PFSK-1 (cell line): ENCODE measurements around the gene PPP1R9A.

Experiments
- FOXP2 ChIP-seq: optimal IDR thresholded peaks from 2 replicates; pipeline ENCODE3; 2011; ENCODE audit warnings: borderline replicate concordance, control low read depth, inconsistent platforms; ENCODE audit not compliant: insufficient read depth; ENCODE audit errors: extremely low read length, extremely low read depth
- POLR2AphosphoS5 ChIP-seq: IDR thresholded peaks from 2 replicates; pipeline ENCODE4 v1.6.1; 2012; ENCODE audit warnings: low read depth, mild to moderate bottlenecking, control low read depth, low read length, moderate library complexity
- SIN3A ChIP-seq: IDR thresholded peaks from 2 replicates; pipeline ENCODE4 v1.6.1; 2012; ENCODE audit warnings: mild to moderate bottlenecking, low read length, moderate library complexity, borderline replicate concordance; ENCODE audit not compliant: insufficient read depth
- TAF1 ChIP-seq: IDR thresholded peaks from 2 replicates; pipeline ENCODE4 v1.6.1; 2012; ENCODE audit warnings: low read length, control low read depth, borderline replicate concordance; ENCODE audit not compliant: insufficient read depth
- TF ChIP-seq, protein P1 (sequence below), 2 experiments: IDR thresholded peaks; 2 replicates each; pipeline versions ENCODE4 v1.6.1 to v1.8.0; 2011 to 2012; ENCODE audit warnings: low read depth in 2 of 2, low read length in 2 of 2, control low read depth in 1 of 2, inconsistent platforms in 1 of 2, mild to moderate bottlenecking in 1 of 2, moderate library complexity in 1 of 2; ENCODE audit not compliant: insufficient read depth in 1 of 2

Gene PPP1R9A

DNA sequence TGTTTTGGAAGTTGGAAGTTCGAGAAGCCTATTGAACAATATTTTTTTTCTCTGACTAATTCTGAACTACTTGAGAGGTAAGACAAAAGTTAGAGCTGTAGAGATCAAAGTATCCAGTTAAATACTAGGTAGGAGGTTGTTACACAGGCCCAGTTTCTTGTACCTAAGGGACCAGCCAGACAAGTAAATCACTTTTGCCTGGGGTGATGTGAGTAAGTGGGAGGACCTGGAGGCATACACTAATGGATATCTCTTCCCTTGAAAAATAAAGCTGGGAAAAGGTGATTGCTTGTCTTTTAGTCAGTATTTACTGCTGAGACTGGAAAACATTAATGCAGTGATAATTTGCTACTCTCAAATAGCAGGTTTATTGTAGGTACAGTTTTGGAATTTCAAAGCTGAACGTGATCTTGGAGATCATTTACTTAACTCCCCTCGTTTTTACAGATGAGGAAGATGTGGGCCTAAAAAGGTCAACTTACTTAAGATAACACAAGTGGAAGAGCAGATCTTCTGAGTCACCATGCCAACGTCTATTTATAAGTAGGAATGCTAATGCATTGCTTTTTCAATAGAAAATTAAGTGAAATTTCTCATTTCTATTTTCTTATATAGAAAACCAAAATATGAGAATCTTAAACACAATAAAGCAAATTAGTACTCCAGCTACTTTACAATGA is 181.3 kb downstream of the PPP1R9A start:
- no peak for TF ChIP-seq TAF1

DNA sequence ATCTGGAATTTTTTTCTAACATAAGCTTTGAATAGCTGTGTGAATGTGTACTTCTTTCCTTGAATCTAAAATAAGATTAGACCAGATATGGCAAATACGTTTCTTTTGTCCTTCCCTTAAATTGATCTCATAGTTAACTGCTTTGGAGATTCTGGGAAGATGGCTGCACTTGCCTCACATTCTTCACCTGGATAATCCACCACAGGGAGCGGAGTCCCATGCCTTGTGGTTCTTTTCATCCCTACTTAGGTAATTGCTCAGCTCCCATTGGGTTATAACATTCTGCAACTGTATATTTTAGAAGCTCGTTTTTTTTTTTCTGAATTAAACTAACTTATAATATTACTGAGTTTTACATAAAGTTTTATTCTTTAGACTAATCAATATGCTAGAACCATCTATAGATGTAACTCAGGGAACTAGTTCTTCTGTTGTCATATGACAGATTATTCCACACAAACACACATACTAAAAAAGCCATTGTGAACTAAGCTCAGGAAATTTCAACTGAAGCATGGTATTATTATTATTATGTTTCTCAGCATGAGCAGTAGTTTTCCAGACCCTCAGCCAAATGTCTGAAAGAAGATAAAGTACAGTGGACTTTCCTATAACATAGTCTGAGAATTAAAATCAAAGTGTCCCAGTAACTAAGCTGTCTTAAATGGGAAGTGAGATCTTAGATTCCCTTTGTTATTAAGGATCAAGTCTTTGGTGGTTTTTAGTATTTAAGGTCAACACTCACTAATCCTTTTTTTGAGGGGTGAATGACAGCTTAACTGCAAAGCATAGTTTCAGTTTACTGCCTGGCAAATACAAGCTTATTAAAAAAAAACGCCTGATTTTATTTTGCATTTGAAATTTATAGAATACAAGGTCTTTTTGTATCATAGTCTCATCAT is 182.3 kb downstream of the PPP1R9A start:
- TF ChIP-seq, protein P1, sequence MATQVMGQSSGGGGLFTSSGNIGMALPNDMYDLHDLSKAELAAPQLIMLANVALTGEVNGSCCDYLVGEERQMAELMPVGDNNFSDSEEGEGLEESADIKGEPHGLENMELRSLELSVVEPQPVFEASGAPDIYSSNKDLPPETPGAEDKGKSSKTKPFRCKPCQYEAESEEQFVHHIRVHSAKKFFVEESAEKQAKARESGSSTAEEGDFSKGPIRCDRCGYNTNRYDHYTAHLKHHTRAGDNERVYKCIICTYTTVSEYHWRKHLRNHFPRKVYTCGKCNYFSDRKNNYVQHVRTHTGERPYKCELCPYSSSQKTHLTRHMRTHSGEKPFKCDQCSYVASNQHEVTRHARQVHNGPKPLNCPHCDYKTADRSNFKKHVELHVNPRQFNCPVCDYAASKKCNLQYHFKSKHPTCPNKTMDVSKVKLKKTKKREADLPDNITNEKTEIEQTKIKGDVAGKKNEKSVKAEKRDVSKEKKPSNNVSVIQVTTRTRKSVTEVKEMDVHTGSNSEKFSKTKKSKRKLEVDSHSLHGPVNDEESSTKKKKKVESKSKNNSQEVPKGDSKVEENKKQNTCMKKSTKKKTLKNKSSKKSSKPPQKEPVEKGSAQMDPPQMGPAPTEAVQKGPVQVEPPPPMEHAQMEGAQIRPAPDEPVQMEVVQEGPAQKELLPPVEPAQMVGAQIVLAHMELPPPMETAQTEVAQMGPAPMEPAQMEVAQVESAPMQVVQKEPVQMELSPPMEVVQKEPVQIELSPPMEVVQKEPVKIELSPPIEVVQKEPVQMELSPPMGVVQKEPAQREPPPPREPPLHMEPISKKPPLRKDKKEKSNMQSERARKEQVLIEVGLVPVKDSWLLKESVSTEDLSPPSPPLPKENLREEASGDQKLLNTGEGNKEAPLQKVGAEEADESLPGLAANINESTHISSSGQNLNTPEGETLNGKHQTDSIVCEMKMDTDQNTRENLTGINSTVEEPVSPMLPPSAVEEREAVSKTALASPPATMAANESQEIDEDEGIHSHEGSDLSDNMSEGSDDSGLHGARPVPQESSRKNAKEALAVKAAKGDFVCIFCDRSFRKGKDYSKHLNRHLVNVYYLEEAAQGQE (IDR thresholded peaks at IDR 0.05; ENCODE audit: insufficient read depth in 1 of 2, low read depth in 2 of 2, low read length in 2 of 2): no peak
- TF ChIP-seq TAF1 (no peak), FOXP2 (no peak), SIN3A (no peak), POLR2AphosphoS5 (no peak)

DNA sequence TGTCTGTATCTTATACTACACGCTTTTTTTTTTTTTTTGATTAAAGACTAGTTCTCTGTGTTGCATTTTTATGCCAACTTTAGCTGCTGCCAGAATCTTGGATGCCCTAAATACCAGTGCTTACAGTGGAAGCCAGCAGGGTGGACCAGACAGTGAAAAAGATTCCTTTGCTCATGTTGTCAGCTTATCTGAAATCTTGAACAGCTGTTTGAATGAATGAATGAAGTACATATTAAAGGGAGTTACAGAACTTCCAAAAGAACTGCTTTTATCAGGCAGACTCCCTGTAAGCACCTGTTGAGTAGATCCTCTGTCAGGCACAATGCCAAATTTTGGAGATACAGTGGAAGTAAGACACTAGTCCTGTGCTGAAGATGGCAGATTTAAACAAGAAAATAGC is 184.9 kb downstream of the PPP1R9A start:
- no peak for TF ChIP-seq FOXP2
- TF ChIP-seq, protein P1 (IDR thresholded peaks at IDR 0.05; ENCODE audit: insufficient read depth in 1 of 2, low read depth in 2 of 2, low read length in 2 of 2): no peak

DNA sequence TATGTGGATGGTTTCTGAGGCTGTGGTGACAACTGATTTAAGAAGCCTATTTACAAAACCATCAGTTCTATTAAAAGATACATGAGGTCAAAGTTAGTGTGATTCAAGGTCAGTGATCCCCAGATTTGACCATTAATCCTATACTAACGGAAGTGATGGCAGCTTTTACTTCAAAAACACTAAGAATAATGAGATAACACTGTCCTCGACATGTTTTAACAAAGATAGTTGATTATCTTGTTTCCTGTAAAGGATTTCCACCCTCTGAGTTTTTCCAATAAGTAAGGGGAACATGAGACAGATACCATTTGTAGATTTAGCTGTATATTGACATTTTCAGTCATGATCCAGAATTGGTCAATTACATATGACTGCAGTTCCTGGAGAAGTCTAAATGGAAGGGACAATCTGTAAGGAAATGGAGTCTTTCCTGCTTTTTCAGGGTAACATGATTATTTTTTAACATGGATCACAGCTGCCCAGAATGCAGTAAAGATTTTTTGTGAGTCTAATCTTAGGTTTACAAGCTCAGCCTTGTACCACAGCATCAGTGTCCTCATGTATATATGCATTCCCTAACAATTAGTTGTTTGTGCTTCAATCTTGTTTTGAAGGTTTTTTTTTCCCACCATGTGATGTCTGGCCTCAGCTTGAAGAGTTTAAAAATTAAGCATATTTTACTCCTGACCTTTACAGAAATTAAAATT is 188.0 kb downstream of the PPP1R9A start:
- TF ChIP-seq FOXP2 (no peak), TAF1 (no peak), SIN3A (no peak), POLR2AphosphoS5 (no peak)
- TF ChIP-seq, protein P1 (IDR thresholded peaks at IDR 0.05; ENCODE audit: insufficient read depth in 1 of 2, low read depth in 2 of 2, low read length in 2 of 2): no peak

DNA sequence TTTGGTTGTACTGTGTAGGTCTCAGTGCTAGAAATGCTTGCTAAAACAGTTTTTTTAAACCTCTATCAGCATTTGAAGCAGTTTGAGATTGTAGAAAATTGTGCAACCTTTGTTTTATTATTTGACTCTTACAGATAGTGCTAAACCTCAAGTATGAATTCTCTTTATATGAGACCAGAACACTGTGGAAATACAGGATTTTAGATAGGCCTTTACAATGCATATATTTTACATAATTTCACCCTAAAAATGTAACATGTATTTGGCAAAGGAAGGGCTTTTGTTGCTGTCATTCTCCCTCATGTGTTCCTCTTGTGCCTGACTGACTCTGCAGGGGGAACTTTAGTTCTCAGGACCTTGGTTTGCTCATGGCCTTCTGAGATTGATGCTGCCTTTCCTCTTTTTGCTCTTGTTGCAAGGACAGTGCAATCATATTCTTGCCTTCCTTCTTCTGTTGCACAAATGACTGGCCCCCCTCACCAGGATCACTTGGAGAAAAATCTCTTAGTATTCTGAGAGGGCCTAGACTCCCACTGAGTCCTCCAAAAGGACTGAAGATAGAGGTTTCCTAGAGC is 188.7 kb downstream of the PPP1R9A start:
- no peak for TF ChIP-seq SIN3A
- TF ChIP-seq FOXP2: no peak
- no peak for TF ChIP-seq POLR2AphosphoS5
- no peak for TF ChIP-seq TAF1
- TF ChIP-seq, protein P1 (IDR thresholded peaks at IDR 0.05; ENCODE audit: insufficient read depth in 1 of 2, low read depth in 2 of 2, low read length in 2 of 2): no peak
